H1 (cell line): ENCODE measurements around the gene IL36G. TPM values are rescaled to one million over a fixed set of nuclear protein-coding genes. Genes with fewer than 3 reads are reported as not detected.

Experiments
- EGR1 ChIP-seq: IDR thresholded peaks from 2 replicates; pipeline ENCODE4 v1.6.1; 2011; ENCODE audit warnings: low read depth, low read length, borderline replicate concordance
- KDM1A ChIP-seq: fragments of 200-600, 300-600 bp; sonication (generic); IDR thresholded peaks from 2 replicates; pipeline ENCODE4 v1.7.1; 2016; ENCODE audit warnings: mild to moderate bottlenecking, low read length, borderline replicate concordance
- polyA plus RNA-seq, 7 experiments: library from polyadenylated mRNA; depleted of rRNA in 3 of 7; stranded (reverse) in 5 of 7; unstranded in 2 of 7; fragments of >200 nt in 5 of 7; fragments of 200-250 nt in 2 of 7; gene quantifications; 1 replicate in 5 of 7; 2 replicates in 1 of 7; 4 replicates in 1 of 7; pipeline versions ENCODE4 v1.2.1 to v1.2.3, GENCODE V29; 2011 to 2013; ENCODE audit warnings: missing spikeins in 2 of 7, mixed read lengths in 2 of 7
- total RNA-seq: library from RNA; stranded (reverse); fragmentation: NEBNext Ultra II Directional; extraction: Animal tissue kit (Norgen Biotek cat#: 25700); gene quantifications from 2 replicates; pipeline ENCODE4 v1.2.1, GENCODE V29; 2021

IL36G gene
- total and polyA plus RNA-seq, 2 of the 8 experiments (the other 6 are each of a cell fraction or from before 2014, with no cell fraction given): 0.39 TPM; not detected in 1

DNA sequence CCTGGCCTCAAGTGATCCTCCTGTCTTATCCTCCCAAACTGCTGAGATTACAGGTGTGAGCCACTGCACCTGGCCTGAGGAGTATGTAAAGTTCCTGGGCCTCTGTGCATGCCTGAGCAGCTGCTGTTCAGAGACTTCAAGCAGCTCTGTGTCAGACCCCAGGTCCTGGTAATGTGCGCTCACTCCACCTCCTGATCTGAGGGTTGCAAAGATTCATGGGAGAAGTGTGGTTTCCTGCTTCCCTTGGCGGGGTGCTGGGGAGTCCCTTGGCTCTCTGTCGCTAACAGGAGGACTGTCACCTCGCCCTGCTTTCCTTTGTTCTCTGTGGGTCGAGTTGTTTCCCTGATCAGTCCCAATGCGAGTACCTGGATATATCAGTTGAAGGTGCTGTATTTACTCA, 18.8 kb downstream of the IL36G start (continued):
- no peak for TF ChIP-seq KDM1A
- no peak for TF ChIP-seq EGR1
